H1 (cell line): ENCODE results near the gene FOXL1. TPM values are rescaled to one million over a fixed set of nuclear protein-coding genes. Genes with fewer than 3 reads are reported as not detected.

Source experiments
- TCF12 ChIP-seq: IDR thresholded peaks from 2 replicates; pipeline ENCODE4 v1.6.1; 2011; ENCODE audit warnings: low read depth, mild to moderate bottlenecking, low read length
- polyA plus RNA-seq, 7 experiments: library from polyadenylated mRNA; depleted of rRNA in 3 of 7; stranded (reverse) in 5 of 7; unstranded in 2 of 7; fragments of >200 nt in 5 of 7; fragments of 200-250 nt in 2 of 7; gene quantifications; 1 replicate in 5 of 7; 2 replicates in 1 of 7; 4 replicates in 1 of 7; pipeline versions ENCODE4 v1.2.1 to v1.2.3, GENCODE V29; 2011 to 2013; ENCODE audit warnings: missing spikeins in 2 of 7, mixed read lengths in 2 of 7
- total RNA-seq: library from RNA; stranded (reverse); fragmentation: NEBNext Ultra II Directional; extraction: Animal tissue kit (Norgen Biotek cat#: 25700); gene quantifications from 2 replicates; pipeline ENCODE4 v1.2.1, GENCODE V29; 2021

Gene FOXL1
- total and polyA plus RNA-seq, 2 of the 8 experiments (the other 6 are each of a cell fraction or from before 2014, with no cell fraction given): 0.03 TPM; not detected in 1

DNA sequence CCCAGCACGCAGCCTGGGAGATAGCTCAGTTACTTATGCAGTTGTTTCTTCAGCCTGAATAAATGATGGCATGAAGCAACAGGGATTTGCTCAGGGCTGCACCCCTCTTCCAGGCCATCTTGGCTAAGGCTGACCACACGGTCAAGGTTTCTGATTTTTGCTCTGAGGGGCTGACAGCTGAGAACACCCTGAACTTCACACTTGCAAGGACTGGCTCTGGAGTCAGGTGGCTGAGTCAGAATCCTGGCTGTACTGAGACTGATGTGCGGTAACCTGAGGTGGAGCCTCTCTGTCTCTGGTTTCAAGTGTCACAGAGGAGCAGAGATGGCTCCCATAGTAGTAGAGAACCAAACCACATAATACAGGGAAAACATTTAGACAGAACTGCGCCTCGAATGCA is 28.1 kb upstream of the FOXL1 start (continued):
- TF ChIP-seq TCF12: no peak
